Measurements from ENCODE around the gene SCN10A.

SCN10A gene

GRCh38 chr3:38717355-38718240 is 98.4 kb downstream of the SCN10A start:
- no peak for DNase-seq

- DNase-seq: no peak
Measured at GRCh38 chr3:38713121-38713520, 102.9 kb downstream of the SCN10A start.

- DNase-seq: no peak
Measured at GRCh38 chr3:38711321-38711720, 104.7 kb downstream of the SCN10A start.

- DNase-seq: peak; percentile 3 to 11
Measured at GRCh38 chr3:38707730-38708129, 108.3 kb downstream of the SCN10A start.

GRCh38 chr3:38706961-38707360 is 109.1 kb downstream of the SCN10A start:
- DNase-seq: no peak

GRCh38 chr3:38702231-38702630 is 113.8 kb downstream of the SCN10A start:
- no peak for DNase-seq

GRCh38 chr3:38698760-38699159 is 117.3 kb downstream of the SCN10A start:
- no peak for DNase-seq

GRCh38 chr3:38698061-38698460 is 118.0 kb downstream of the SCN10A start:
- DNase-seq: no peak

- no peak for DNase-seq
Measured at GRCh38 chr3:38696034-38696433, 120.0 kb downstream of the SCN10A start.

GRCh38 chr3:38690185-38690584 is 125.8 kb downstream of the SCN10A start:
- DNase-seq: no peak

GRCh38 chr3:38689774-38690173 is 126.2 kb downstream of the SCN10A start:
- no peak for DNase-seq

- no peak for DNase-seq
Measured at GRCh38 chr3:38689346-38689745, 126.7 kb downstream of the SCN10A start.

- DNase-seq: peak; percentile 12 to 27
Measured at GRCh38 chr3:38687321-38687720, 128.7 kb downstream of the SCN10A start.

- no peak for DNase-seq
Measured at GRCh38 chr3:38684546-38684945, 131.5 kb downstream of the SCN10A start.

GRCh38 chr3:38669668-38670067 is 146.3 kb downstream of the SCN10A start:
- no peak for DNase-seq

- DNase-seq: peak; percentile 53 to 67
Measured at GRCh38 chr3:38662544-38662943, 153.5 kb downstream of the SCN10A start.

- no peak for DNase-seq
Measured at GRCh38 chr3:38658841-38659240, 157.2 kb downstream of the SCN10A start.

GRCh38 chr3:38657369-38657768 is 158.6 kb downstream of the SCN10A start:
- no peak for DNase-seq

GRCh38 chr3:38655708-38656300 is 160.2 kb downstream of the SCN10A start:
- DNase-seq: peak; percentile 69 to 73

- no peak for DNase-seq
Measured at GRCh38 chr3:38653685-38654537, 162.1 kb downstream of the SCN10A start.

GRCh38 chr3:38652934-38653333 is 163.1 kb downstream of the SCN10A start:
- DNase-seq: no peak

- DNase-seq: peak; percentile 57 to 69
Measured at GRCh38 chr3:38651153-38651789, 164.7 kb downstream of the SCN10A start.
